GM12872 (cell line): ENCODE results near the gene SMURF1.

Source experiments
- TF ChIP-seq, protein P1 (sequence below): IDR thresholded peaks from 3 replicates; pipeline ENCODE4 v1.5.1; 2011; ENCODE audit warnings: low read depth, mild to moderate bottlenecking, low read length, moderate library complexity; ENCODE audit not compliant: insufficient read depth

SMURF1 gene

DNA sequence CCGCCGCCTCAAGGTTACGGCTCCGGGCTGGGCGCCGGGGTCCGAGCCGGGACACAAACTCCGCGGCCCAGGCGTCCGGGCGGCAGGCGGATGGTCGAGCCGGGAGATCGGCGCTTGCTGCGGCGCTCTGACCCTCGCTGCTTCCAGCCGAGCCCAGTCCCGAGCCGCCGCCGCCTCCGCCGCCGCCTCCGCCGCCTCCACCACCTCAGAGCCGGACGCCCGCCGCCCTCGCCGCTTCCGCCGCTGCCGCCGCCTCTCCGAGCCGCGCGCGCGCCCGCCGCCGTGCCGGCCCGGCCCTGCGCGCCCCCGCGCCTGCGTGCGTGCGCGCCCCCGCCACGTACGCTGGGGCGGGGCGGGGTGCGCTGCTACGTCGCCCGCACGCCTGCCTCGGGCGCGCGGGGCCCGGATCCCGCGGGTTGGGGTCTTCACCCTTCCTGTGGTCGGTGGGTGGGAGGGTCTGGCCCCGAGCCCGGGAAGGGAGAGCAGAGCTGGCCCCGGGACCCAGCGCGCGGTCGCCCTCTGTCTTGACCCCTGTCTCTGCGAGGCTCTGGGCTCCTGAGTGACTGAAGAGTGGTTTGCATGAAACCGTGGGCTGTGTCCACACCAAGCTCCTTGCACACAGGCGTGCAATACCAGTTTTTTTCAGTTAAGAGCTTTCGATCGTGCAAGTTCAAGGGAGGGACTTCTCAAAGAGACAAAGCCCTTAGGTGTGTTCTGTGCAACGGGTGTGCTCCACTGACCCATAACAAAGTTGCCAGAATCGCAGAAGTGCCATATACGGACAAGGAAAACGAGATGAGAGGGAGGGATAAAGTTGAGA lies at the start of gene SMURF1:
Gene SMURF1, minus strand, starts transcription at position 256 of the 820 bp plus-strand sequence. CDS start 328 bp downstream, outside the sequence.
- TF ChIP-seq, protein P1, sequence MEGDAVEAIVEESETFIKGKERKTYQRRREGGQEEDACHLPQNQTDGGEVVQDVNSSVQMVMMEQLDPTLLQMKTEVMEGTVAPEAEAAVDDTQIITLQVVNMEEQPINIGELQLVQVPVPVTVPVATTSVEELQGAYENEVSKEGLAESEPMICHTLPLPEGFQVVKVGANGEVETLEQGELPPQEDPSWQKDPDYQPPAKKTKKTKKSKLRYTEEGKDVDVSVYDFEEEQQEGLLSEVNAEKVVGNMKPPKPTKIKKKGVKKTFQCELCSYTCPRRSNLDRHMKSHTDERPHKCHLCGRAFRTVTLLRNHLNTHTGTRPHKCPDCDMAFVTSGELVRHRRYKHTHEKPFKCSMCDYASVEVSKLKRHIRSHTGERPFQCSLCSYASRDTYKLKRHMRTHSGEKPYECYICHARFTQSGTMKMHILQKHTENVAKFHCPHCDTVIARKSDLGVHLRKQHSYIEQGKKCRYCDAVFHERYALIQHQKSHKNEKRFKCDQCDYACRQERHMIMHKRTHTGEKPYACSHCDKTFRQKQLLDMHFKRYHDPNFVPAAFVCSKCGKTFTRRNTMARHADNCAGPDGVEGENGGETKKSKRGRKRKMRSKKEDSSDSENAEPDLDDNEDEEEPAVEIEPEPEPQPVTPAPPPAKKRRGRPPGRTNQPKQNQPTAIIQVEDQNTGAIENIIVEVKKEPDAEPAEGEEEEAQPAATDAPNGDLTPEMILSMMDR, result no peak

DNA sequence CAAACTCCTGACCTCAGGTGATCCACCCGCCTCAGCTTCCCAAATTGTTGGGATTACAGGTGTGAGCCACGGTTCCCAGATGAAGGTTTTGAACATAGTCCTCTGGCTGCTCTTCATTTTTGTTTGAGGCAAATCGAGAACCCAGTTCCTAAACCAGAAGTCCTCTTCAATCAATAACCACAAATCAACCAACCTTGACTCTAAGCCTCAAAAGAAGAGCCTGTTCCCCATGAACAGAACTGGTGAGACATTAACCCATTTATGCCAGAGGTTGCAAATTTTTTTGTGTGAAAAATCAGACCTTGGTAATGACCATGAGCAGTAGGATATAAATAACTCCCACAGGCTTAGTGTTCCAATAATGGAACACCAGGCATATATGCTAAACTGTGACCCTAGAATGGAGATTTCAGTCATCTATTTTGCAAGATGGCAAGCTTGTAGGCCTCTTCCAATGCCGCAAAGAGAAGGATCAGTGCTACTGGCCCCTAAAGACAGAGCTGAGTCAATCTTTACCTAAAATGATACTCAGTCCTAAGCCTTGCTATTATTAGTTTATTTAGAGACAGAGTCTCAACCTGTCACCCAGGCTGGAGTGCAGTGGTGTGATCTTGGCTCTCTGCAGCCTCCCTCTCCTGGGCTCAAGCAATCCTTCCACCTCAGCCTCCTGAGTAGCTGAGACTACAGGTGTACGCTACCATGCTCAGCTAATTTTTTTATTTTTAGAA lies 48.1 kb upstream of the SMURF1 start:
- TF ChIP-seq, protein P1, result no peak

DNA sequence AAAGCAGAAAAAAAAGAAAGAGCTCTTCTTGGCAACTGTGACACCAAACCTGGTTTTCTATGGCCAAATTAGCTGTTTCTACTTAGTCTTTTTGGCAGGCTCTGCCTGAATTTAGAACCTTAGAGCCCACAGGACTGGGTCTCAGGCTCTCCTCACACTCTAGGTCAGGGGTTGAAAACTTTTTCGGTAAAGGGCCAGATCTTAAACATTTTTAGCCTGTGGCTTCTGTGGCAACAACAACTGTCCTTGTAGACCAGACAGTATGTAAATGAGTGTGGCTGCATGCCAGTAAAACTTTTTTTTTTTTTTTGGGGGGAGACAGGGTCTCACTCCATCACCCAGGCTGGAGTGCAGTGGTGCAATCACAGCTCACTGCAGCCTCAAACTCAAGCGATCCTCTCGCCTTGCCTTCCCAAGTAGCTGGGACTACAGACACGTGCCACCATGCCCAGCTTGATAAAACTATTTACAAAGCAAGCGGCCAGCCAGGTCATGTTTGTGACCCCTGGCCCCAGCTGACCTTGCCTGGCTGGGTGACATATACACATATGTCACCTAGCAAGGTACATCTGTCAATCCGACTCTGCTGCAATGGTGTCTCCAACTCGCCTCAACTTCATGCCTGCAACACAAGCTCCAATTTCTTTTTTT lies 46.6 kb upstream of the SMURF1 start:
- TF ChIP-seq, protein P1, result no peak

DNA sequence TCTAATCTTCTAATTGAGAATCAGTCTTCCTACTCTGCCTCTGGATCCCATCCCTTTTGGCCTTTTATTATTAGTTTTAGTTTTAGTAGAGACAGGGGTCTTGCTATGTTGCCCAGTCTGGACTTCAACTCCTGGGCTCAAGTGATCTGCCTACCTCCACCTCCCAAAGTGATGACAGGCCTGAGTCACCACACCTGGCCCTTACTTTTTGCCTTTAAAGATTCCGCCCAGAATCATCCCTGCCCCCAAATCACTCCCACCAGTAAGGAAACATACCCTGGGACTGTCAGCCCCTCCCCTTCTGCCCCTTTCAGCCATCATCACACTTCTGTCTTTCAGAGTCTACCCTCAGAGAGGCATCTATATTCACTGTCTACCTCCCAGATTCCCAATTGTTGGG lies 45.3 kb upstream of the SMURF1 start:
- TF ChIP-seq, protein P1, result no peak

DNA sequence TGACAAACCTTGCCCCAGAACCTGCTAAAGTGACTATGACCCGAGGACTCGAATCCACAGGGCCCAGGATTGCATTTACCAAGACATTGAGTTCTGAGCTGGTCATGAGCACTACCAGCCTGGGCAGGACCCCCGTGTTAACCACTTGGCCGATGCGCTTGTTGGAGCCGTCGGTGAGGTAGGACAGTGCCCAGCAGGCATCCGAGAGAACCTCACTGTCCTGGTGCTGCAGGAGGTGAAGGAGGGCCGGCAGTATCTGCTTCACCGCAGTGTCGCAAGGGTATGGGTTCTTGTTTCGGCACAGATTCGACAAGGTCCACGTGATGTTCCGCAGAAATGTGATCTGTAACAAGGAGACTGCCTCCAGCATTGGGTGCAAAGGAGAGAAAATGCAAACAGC lies 44.3 kb upstream of the SMURF1 start:
- TF ChIP-seq, protein P1, result no peak

DNA sequence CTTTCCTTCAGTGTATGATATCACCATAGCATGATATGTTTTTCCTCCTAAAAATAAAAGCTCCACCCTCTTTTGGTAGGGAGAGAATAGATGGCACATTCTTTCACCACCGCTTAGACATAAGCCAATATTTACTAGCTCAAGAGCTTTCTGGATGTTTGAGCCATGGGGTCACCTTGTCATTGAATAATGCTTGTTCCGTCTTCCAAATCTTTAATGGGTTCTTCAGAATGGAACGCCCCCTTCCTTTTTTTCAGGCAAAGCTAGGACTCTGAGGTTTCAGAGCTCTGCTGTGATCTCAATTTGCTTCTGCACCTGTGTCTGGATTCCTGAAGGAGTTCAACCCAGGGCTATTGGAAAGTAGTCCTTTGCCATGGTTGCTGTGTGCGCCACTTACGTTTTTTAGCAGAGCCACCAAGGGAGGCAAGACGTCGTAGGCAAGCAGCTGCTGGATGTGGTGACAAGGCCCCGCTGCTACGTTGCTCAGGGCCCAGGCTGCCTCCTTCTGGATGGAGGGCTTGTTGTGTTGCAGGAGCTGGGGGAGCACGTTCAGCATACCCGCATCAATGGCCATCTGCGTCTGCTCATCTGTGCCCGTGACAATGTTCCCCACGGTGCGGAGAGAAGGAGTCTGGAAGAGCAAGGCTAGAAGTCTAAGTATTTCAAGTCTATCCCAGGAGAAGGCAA lies 40.8 kb upstream of the SMURF1 start:
- TF ChIP-seq, protein P1, result no peak
